DMS53 treated with DMSO at 0.1 percent for 48 hours (cell line): ENCODE results near the gene ZNF415.
A peak's percentile ranks its signal among the peaks of the same experiment; 100 is the strongest.

Experiments used
- DNase-seq: peaks from one replicate; lab custom pipeline; 2025; ENCODE audit not compliant: unreplicated experiment; lab: John Stamatoyannopoulos, UW

ZNF415 gene

GRCh38 chr19:53057904-53058580 lies 74.7 kb downstream of the ZNF415 start:
- peak; percentile 57 for DNase-seq
